Muscle layer of duodenum (tissue), 2 donors: Measurements from ENCODE around the gene SMDT1.
A peak's percentile ranks its signal among the peaks of the same experiment; 100 is the strongest.

Source experiments
- H3K27ac ChIP-seq: one replicate; pipeline ENCODE4 v1.7.0; 2013; ENCODE audit warnings: mild to moderate bottlenecking, low read length
- H3K27me3 ChIP-seq: one replicate; pipeline ENCODE4 v1.7.0; 2013; ENCODE audit warnings: low read depth, mild to moderate bottlenecking, control low read depth, low read length
- H3K36me3 ChIP-seq, 2 donors: one replicate each; pipeline ENCODE4 v1.7.0; 2013; ENCODE audit warnings: low read length in 2 of 2, control low read depth in 1 of 2, mild to moderate bottlenecking in 1 of 2; ENCODE audit not compliant: insufficient read depth in 2 of 2, control insufficient read depth in 1 of 2
- H3K4me1 ChIP-seq, 2 donors: one replicate each; pipeline ENCODE4 v1.7.0; 2013; ENCODE audit warnings: low read length in 2 of 2, mild to moderate bottlenecking in 2 of 2, control low read depth in 1 of 2, moderate library complexity in 1 of 2; ENCODE audit not compliant: insufficient read depth in 2 of 2, control insufficient read depth in 1 of 2
- H3K4me3 ChIP-seq, 2 donors: one replicate each; pipeline ENCODE4 v1.7.0; 2013; ENCODE audit warnings: low read length in 2 of 2, low read depth in 1 of 2, mild to moderate bottlenecking in 1 of 2
- H3K9me3 ChIP-seq, 2 donors: one replicate each; pipeline ENCODE4 v1.7.0; 2013; ENCODE audit warnings: low read length in 2 of 2, control low read depth in 1 of 2, mild to moderate bottlenecking in 1 of 2; ENCODE audit not compliant: control insufficient read depth in 1 of 2
- donor health status: healthy.

SMDT1 gene

GRCh38 chr22:42079319-42080251, at the start of gene SMDT1:
SMDT1 (plus strand) TSS chr22:42079700; CDS start chr22:42079769, 69 bp downstream.
- peak within 1 kb of the TSS; percentile 78 to 94 for H3K4me3 ChIP-seq
- H3K9me3 ChIP-seq = no peaks in the 10 kb centered on the region
- H3K27ac ChIP-seq = peak within 1 kb of the TSS; percentile 99
- peaks cover 5 to 44% of the 10 kb centered on the region in 2 donors for H3K36me3 ChIP-seq
- peaks cover 12 to 33% of the 10 kb centered on the region in 2 donors for H3K4me1 ChIP-seq
- H3K27me3 ChIP-seq = no peaks in the 10 kb centered on the region

- Histone ChIP-seq H3K4me3 (no peak overlapping the region), H3K27ac (no peak overlapping the region), H3K4me1 (no peaks in the 10 kb centered on the region), H3K9me3 (peaks cover 0 to 5% of the 10 kb centered on the region in 2 donors), H3K27me3 (no peaks in the 10 kb centered on the region), H3K36me3 (no peaks in the 10 kb centered on the region)
Observed at GRCh38 chr22:42033263-42034181, 46.0 kb upstream of the SMDT1 start.

GRCh38 chr22:42035256-42035655, 44.2 kb upstream of the SMDT1 start:
- Histone ChIP-seq H3K27me3 (no peaks in the 10 kb centered on the region), H3K4me1 (no peaks in the 10 kb centered on the region), H3K36me3 (no peaks in the 10 kb centered on the region), H3K27ac (no peak overlapping the region), H3K9me3 (peaks cover 0 to 5% of the 10 kb centered on the region in 2 donors), H3K4me3 (no peak overlapping the region)

GRCh38 chr22:42039271-42039670, 40.2 kb upstream of the SMDT1 start:
- Histone ChIP-seq H3K27me3 (no peaks in the 10 kb centered on the region), H3K36me3 (no peaks in the 10 kb centered on the region), H3K4me1 (no peaks in the 10 kb centered on the region), H3K9me3 (peaks cover 0 to 5% of the 10 kb centered on the region in 2 donors), H3K27ac (no peak overlapping the region), H3K4me3 (no peak overlapping the region)

- H3K27ac ChIP-seq = no peak overlapping the region
- peaks cover 0 to 5% of the 10 kb centered on the region in 2 donors for H3K9me3 ChIP-seq
- no peaks in the 10 kb centered on the region for H3K27me3 ChIP-seq
- no peaks in the 10 kb centered on the region for H3K4me1 ChIP-seq
- H3K4me3 ChIP-seq = no peak overlapping the region
- H3K36me3 ChIP-seq = no peaks in the 10 kb centered on the region
Observed at GRCh38 chr22:42041784-42042183, 37.7 kb upstream of the SMDT1 start.

GRCh38 chr22:42050641-42051180, 28.8 kb upstream of the SMDT1 start:
- H3K4me1 ChIP-seq = no peaks in the 10 kb centered on the region
- H3K9me3 ChIP-seq = no peaks in the 10 kb centered on the region
- H3K27ac ChIP-seq = no peak overlapping the region
- H3K27me3 ChIP-seq = no peaks in the 10 kb centered on the region
- H3K36me3 ChIP-seq = no peaks in the 10 kb centered on the region
- H3K4me3 ChIP-seq = no peak overlapping the region

GRCh38 chr22:42052765-42053164, 26.7 kb upstream of the SMDT1 start:
- Histone ChIP-seq H3K9me3 (peaks cover 4 to 8% of the 10 kb centered on the region in 2 donors), H3K4me1 (no peaks in the 10 kb centered on the region), H3K27ac (no peak overlapping the region), H3K36me3 (peaks cover 0 to 6% of the 10 kb centered on the region in 2 donors), H3K4me3 (no peak overlapping the region), H3K27me3 (no peaks in the 10 kb centered on the region)

GRCh38 chr22:42056757-42057511, 22.6 kb upstream of the SMDT1 start:
- no peaks in the 10 kb centered on the region for H3K4me1 ChIP-seq
- no peak overlapping the region for H3K27ac ChIP-seq

GRCh38 chr22:42060489-42060888, 19.0 kb upstream of the SMDT1 start:
- Histone ChIP-seq H3K27me3 (no peaks in the 10 kb centered on the region), H3K9me3 (peaks cover 4 to 8% of the 10 kb centered on the region in 2 donors), H3K4me1 (no peaks in the 10 kb centered on the region), H3K4me3 (no peak overlapping the region), H3K36me3 (peaks cover 44 to 66% of the 10 kb centered on the region in 2 donors), H3K27ac (no peak overlapping the region)

More at GRCh38 chr22:42056757-42057511, 22.6 kb upstream of the SMDT1 start:
- Histone ChIP-seq H3K9me3 (peaks cover 4 to 8% of the 10 kb centered on the region in 2 donors), H3K27me3 (no peaks in the 10 kb centered on the region), H3K4me3 (no peak overlapping the region), H3K36me3 (peaks cover 29 to 43% of the 10 kb centered on the region in 2 donors)

- Histone ChIP-seq H3K27me3 (no peaks in the 10 kb centered on the region), H3K27ac (no peak overlapping the region), H3K4me3 (no peak overlapping the region), H3K36me3 (peaks cover 47 to 70% of the 10 kb centered on the region in 2 donors), H3K9me3 (peaks cover 4 to 8% of the 10 kb centered on the region in 2 donors), H3K4me1 (no peaks in the 10 kb centered on the region)
Observed at GRCh38 chr22:42061041-42061440, 18.5 kb upstream of the SMDT1 start.
